Hematopoietic multipotent progenitor cell treated with erythropoietin and hydrocortisone succinate and interleukin-3 and kit ligand, for 15 days (in vitro differentiated cells): ENCODE measurements around the gene TMEM38A.
A peak's percentile ranks its signal among the peaks of the same experiment; 100 is the strongest.

Source experiments
- DNase-seq: peaks from one replicate; pipeline ENCODE4 v3.0.0-alpha.2; 2015; ENCODE audit warnings: low spot score

TMEM38A gene, protein sequence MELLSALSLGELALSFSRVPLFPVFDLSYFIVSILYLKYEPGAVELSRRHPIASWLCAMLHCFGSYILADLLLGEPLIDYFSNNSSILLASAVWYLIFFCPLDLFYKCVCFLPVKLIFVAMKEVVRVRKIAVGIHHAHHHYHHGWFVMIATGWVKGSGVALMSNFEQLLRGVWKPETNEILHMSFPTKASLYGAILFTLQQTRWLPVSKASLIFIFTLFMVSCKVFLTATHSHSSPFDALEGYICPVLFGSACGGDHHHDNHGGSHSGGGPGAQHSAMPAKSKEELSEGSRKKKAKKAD

GRCh38 chr19:16660763-16661479, at the start of gene TMEM38A:
TMEM38A (plus strand) TSS chr19:16661139; CDS start chr19:16661218, 79 bp downstream.
- no peak for DNase-seq

GRCh38 chr19:16612636-16613035, 48.3 kb upstream of the TMEM38A start:
- DNase-seq: no peak

- DNase-seq: no peak
Measured at GRCh38 chr19:16613841-16614240, 47.1 kb upstream of the TMEM38A start.

DNA sequence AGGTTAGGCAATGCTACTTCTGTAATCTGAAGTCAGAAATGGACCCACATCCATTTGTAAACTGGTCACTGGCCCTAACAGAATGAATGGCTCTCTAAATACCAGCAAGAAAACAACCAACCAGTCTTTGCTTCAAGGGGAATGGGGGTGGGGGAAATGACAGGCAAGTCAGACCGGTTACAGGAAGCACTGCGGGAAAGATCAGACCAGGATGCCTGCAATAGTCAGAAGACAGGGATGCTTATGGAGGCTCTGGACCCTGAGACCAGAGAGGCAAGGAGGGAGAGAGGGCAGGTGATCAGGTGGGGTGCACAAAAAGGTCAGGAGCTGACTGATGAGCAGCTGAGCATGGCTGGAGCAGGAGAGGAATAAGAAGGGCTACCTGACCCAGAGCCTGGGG, 46.0 kb upstream of the TMEM38A start:
- DNase-seq: no peak

DNA sequence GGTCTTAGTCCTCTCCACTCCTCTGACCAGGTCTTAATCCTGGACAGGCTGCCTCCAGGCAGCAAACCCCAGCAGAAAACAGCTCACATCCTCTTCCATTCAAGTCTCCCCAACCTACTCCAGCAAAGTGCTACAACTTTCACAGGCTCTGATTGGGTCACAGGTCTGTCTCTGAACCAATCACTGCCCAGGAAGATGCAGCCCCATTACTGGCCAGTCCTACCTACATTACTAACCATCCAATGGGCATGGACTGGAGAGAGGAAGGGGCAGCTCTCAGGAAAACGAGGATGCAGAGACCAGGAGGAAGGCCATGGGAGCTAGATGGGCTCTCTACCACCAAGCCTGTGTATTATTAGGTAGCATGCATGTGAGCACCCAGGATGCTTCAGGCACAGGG, 45.1 kb upstream of the TMEM38A start:
- DNase-seq: no peak

DNA sequence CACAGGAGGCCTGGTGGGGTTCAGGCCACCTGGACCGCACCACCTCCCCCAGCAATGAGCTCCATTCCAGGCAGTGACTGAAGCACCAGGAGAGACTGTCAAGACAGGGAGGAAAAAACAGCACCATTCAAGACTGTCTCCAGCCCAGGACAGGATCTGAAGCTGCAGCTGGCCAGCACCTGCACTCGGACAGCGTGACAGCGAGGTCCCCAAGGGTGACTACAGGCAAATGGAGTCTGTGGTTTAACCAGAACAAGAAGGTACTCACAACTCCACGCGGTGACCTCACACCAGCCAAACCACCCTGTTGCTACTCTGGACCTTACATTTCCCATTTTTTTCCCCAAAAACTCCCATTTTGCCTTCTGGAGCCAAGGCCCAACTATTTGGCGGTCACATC, 42.7 kb upstream of the TMEM38A start:
- no peak for DNase-seq

GRCh38 chr19:16619457-16619856, 41.5 kb upstream of the TMEM38A start:
- DNase-seq: peak; percentile 26

DNA sequence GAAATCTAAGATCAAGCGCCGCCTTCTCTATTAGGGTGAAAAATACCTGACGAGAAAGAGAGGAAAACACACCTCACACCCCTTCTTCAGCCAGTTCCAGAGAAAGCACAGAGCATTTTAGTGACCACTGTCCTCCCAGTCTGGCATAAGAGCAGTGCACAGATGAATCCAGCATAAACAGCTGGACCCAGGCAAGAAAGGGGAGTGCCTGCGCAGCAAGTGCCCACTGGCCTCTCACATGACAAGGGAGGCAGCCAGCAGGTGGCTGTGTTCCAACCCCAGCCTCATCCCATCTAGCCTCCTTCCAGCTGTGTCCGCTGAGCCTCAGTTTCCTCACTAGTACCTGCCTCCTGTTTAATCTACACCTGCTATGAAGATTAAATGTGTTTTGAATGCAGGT, 40.9 kb upstream of the TMEM38A start:
- DNase-seq: no peak

GRCh38 chr19:16620584-16620983, 40.4 kb upstream of the TMEM38A start:
- DNase-seq: no peak

DNA sequence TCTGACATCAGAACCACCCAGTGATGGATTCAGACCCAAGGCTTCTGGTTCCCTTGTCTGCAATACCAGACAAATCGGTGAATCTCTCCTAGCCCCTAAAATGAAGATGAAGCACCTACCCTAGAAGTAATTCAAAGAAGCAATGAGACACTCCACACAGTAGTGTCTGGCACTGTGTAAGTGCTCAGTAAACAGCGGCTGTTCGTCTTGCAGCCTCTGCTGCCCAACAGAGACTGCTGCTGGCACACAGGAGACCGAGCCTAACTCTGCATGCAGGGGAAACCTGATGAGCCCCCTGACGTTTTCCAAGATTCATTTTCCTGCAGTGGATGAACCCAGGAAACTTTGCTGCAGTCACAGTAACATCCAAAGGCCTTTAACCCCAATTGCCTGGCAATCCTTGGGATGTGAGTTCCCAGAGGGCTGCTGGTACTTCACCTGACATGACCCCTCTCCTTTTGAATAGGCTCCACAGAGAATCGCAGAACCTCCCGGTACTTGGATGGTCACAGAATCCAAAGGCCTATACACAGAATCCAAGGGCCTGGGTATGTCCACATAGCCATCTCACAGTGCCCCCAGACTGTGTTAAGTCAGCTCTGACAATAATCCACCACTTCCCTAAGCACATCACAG, 39.7 kb upstream of the TMEM38A start:
- no peak for DNase-seq

DNA sequence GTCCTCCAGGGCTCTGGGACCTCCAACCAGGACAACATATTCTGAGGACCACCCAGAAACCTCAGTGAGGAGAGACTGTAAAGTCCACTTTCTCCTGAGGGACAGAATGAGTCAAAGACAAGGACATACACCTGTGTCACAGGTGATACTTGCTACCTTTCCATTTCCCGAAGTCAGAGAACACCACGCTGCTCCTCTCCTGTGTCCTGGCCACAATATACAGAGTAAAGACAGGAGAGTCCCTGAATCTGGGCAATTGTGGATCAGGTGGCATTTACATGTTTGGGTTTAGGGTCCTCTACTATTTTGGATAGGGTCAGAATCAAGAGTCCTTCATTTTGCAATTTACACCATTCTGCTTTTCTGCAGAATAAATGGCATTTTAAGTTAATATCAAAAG, 37.9 kb upstream of the TMEM38A start:
- no peak for DNase-seq

DNA sequence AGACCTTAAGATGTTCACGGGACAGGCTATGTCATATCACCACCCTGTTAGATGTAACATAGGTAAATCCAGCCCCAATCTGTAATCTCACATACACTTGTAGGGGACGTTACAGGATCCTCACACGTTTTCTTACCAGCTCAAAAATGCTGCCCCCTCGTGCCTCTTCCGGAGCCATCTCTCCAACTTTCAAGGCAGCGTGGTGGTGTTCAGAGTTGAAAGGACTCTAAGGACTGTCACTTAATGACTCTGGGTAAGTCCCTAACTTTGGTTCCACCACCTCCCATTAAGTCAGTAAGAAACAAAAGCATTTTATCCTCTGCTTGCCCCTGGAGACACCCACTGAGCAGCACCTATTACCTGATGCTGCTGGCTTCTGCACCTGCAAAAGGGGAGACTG, 37.4 kb upstream of the TMEM38A start:
- DNase-seq: no peak

GRCh38 chr19:16624236-16624635, 36.7 kb upstream of the TMEM38A start:
- DNase-seq: no peak

DNA sequence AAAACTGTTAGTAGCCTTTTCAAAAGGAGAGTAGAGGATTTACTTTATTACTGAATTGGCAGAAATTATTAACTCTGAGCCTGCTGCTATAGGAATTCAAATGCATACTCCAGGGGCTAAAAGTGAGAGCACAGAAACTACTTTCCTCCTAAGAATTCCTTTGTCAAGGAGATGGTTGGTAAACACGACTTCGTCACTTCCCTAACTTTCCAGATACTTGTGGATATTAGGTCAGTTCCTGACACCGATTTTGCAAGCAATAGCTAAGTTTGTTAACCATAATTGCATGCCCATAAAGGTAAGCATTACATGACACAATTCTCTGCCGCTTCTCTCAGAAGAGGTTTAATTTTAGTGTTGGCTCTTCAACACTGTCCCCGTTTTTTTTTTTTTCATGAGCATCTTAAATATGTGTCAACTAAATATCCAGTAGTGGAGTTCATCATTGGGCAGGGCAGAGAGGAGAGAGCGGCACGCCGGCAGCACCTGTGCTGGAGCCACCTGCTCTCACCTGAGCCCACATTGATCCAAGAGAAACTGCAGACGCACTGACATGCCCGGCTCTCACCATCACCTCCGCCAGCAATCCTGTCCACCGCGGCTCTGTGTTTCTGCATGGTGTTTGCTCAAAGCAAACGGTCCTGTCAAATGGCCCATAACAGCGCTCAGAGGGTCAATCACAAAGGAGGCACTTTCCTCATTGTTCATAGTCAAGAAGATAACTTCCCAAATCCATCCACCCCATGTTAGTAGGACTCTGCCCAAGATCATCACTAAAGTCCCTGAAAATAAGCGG, 35.6 kb upstream of the TMEM38A start:
- no peak for DNase-seq

DNA sequence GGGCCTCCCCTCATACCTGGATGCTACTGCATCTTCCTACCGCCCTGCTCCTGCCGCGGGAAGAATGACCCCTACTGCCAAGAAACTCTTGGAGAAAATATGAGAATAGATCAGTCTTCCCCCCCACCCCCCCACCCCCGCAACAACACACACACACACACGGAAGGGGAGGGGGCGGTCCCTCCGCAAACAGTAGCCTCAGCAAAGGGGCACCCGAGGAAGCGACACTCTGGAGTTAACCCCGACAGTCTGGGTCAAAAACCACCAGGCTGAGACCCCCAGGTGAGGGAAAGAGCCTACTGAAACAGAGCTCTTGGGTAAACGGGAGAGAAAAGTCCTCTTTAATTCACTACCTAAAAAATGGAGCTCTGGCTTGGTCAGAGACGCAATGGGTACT, 34.1 kb upstream of the TMEM38A start:
- no peak for DNase-seq

GRCh38 chr19:16627193-16627927, 33.6 kb upstream of the TMEM38A start:
- no peak for DNase-seq

GRCh38 chr19:16627928-16628182, 33.1 kb upstream of the TMEM38A start:
- DNase-seq: no peak

GRCh38 chr19:16628183-16628983, 32.6 kb upstream of the TMEM38A start, which contains the start of gene MED26:
MED26 (minus strand) TSS chr19:16628204; CDS start chr19:16627943, 261 bp downstream.
- peak; percentile 95 for DNase-seq

GRCh38 chr19:16628984-16629691, 31.8 kb upstream of the TMEM38A start:
- DNase-seq: no peak

GRCh38 chr19:16631465-16631864, 29.5 kb upstream of the TMEM38A start:
- DNase-seq: no peak
